Nephron progenitor cell (in vitro differentiated cells): ENCODE data around the gene CNP.

Source experiments
- DNase-seq: peaks from one replicate; pipeline ENCODE4 v3.0.0; 2021
- H3K27ac Mint-ChIP-seq: 2 replicates; pipeline ENCODE4 v1.8.0; 2021; ENCODE audit warnings: mild to moderate bottlenecking, moderate library complexity, mixed read lengths
- H3K27me3 Mint-ChIP-seq: 2 replicates; pipeline ENCODE4 v1.8.0; 2021; ENCODE audit warnings: mild to moderate bottlenecking, low read depth, mixed read lengths; ENCODE audit not compliant: poor library complexity
- H3K36me3 Mint-ChIP-seq: 2 replicates; pipeline ENCODE4 v1.8.0; 2021; ENCODE audit warnings: low read depth, mixed read lengths
- H3K4me1 Mint-ChIP-seq: 2 replicates; pipeline ENCODE4 v1.8.0; 2021; ENCODE audit warnings: mixed read lengths
- H3K4me3 Mint-ChIP-seq: 2 replicates; pipeline ENCODE4 v1.8.0; 2021; ENCODE audit warnings: mild to moderate bottlenecking, moderate library complexity, mixed read lengths
- H3K9me3 Mint-ChIP-seq: 2 replicates; pipeline ENCODE4 v1.8.0; 2021; ENCODE audit warnings: mild to moderate bottlenecking, moderate library complexity, mixed read lengths
- TF ChIP-seq, protein P1 (sequence below): fragments of 200-600 bp; sonication (generic); IDR thresholded peaks from 2 replicates; pipeline ENCODE4 v1.5.0; 2021; ENCODE audit warnings: antibody characterized with exemption

The CNP gene

DNA sequence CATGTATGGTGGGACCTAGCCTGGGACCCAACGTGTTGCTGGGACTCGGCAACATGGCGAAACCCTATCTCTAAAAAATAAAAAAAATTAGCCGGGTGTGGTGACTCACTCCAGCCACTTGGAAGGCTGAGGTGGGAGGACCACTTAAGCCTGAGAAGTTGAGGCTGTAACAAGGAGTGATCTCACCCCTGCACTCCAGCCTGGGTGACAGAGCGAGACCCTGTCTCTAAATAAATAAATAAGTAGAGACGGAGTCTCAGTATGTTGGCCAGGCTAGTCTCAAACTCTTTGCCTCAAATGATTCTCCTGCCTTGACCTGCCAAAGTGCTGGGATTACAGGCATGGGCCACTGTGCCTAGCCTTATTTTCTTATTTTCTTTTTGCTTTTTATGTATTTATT, 10.1 kb upstream of the CNP start:
- H3K36me3 Mint-ChIP-seq: peaks cover 20% of the 10 kb centered on the region
- DNase-seq: no peak
- TF ChIP-seq, protein P1, sequence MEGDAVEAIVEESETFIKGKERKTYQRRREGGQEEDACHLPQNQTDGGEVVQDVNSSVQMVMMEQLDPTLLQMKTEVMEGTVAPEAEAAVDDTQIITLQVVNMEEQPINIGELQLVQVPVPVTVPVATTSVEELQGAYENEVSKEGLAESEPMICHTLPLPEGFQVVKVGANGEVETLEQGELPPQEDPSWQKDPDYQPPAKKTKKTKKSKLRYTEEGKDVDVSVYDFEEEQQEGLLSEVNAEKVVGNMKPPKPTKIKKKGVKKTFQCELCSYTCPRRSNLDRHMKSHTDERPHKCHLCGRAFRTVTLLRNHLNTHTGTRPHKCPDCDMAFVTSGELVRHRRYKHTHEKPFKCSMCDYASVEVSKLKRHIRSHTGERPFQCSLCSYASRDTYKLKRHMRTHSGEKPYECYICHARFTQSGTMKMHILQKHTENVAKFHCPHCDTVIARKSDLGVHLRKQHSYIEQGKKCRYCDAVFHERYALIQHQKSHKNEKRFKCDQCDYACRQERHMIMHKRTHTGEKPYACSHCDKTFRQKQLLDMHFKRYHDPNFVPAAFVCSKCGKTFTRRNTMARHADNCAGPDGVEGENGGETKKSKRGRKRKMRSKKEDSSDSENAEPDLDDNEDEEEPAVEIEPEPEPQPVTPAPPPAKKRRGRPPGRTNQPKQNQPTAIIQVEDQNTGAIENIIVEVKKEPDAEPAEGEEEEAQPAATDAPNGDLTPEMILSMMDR: no peak
- H3K4me1 Mint-ChIP-seq: peaks cover 30% of the 10 kb centered on the region
- H3K9me3 Mint-ChIP-seq: no peaks in the 10 kb centered on the region
- H3K4me3 Mint-ChIP-seq: no peak overlapping the region
- peaks cover 8% of the 10 kb centered on the region for H3K27me3 Mint-ChIP-seq
- no peak overlapping the region for H3K27ac Mint-ChIP-seq

DNA sequence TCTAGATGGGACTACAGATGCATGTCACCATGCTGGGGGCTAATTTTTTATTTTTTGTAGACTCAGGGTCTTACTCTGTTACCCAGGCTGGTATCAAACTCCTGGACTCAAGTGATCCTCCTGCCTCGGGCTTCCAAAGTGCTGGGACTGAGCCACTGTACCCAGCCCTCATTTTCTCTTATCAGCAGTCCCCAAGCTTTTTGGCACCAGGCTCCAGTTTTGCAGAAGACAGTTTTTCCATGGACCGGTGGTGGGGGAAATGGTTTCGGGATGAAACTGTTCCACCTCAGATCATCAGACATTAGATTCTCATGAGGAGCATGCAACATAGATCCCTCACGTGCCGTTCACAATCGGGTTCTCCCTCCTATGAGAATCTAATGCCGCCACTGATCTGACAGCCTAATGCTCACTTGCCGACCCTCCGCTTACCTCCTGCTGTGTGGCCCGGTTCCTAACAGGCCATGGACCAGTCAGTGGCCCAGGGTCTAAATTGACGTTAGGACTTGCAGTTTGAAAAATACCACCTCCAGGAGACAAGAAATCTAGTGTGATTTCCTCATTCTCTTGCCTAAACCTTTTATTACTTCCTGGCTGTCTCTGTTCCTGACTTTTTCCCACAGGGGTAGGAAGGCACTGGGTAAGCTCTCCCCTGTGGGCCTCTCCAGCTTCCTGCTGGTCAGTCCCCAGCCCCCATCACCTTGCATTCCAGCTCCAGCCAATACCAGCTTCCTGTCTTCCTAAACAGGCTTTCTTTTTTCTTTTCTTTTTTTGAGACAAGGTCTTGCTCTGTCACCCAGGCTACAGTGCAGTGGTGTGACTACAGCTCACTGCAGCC, 9.3 kb upstream of the CNP start:
- TF ChIP-seq, protein P1: no peak
- DNase-seq: no peak
- Mint-ChIP-seq H3K9me3 (no peaks in the 10 kb centered on the region), H3K27ac (peak overlapping the region; percentile 93), H3K36me3 (peaks cover 20% of the 10 kb centered on the region), H3K4me3 (peak overlapping the region; percentile 43), H3K4me1 (peaks cover 30% of the 10 kb centered on the region), H3K27me3 (peaks cover 8% of the 10 kb centered on the region)

DNA sequence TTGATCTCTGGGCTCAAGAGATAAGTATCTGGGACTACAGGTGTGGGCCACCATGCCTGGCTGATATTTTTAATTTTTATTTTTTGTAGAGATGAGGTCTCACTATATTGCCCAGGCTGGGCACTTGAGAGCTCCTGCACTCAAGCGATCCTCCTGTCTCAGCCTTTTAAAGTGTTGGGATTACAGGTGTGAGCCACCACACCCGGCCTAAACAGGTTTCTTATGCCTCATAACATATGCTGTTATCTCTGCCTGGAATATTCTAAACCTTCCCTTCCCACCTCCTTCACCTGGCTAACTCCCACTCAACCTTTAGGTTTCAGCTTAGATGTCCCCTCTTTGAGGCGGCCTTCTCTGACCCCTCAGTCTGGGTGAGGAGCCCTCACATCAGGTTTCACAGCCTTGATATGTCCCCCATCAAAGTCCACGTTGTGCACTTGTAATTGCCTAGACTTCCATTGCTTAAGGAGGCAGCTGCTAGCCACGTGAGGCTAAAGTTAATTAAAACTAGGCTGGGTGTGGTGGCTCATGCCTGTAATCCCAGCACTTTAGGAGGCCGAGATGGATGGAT, 8.6 kb upstream of the CNP start:
- Mint-ChIP-seq H3K9me3 (no peaks in the 10 kb centered on the region), H3K27ac (peak overlapping the region; percentile 93), H3K4me1 (peaks cover 31% of the 10 kb centered on the region), H3K36me3 (peaks cover 20% of the 10 kb centered on the region), H3K27me3 (peaks cover 8% of the 10 kb centered on the region), H3K4me3 (peak overlapping the region; percentile 43)
- TF ChIP-seq, protein P1: no peak
- DNase-seq: no peak

DNA sequence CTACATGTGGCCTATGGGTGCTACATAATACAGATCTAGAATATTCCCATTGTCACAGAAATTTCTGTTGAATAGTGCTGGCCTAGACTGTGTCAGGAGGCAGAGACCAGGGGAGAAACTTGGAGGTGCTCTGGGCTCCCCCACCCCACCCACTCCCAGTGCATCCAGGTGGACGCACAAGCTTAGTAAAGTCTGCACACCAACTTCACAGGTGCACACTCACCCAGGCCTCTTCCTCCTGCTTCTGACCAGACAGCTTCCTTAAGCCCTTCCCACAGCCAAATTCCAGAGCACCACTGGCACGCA, 7.6 kb upstream of the CNP start:
- H3K27me3 Mint-ChIP-seq: peaks cover 8% of the 10 kb centered on the region
- DNase-seq: no peak
- H3K4me1 Mint-ChIP-seq: peaks cover 35% of the 10 kb centered on the region
- H3K9me3 Mint-ChIP-seq: no peaks in the 10 kb centered on the region
- H3K4me3 Mint-ChIP-seq: no peak overlapping the region
- H3K27ac Mint-ChIP-seq: peak overlapping the region; percentile 64
- TF ChIP-seq, protein P1: no peak
- peaks cover 14% of the 10 kb centered on the region for H3K36me3 Mint-ChIP-seq

DNA sequence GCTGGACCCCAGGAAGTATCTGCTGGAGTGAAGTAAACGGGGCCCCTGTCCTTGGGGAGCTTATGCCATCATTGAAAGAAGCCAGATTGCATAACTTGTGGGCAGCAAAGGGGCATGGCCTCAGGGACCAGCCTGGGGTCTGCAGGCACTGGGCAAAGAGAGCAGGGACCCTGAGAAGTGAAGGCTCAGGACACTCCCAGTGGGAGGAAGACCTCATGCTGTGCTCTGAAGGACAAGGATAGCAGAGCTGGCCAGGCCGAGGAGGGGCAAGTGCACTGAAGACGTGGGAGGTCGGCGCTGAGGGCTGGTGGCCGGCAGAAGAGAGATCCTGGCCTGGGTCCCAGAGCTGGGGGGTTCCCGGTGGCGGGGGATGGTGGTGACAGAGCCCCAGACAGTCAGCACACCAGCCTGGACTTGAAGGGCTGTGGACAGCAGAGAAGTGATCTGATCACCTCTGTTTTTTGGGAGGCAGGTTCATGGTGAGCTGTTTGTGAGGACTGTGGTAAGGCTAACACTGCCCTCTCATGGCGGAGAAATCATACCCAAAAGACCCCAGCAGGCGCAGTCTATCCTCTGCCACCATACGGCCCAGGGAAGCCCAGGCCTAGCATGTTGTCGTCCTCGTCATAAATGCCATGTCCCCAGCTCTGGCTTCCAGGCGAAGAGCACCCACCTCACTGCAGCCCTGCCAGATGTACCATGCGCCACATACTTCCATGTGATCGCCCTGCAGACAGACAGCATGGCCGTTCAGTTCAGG, 7.1 kb upstream of the CNP start:
- Mint-ChIP-seq H3K9me3 (no peaks in the 10 kb centered on the region), H3K4me1 (peaks cover 35% of the 10 kb centered on the region), H3K27ac (peak overlapping the region; percentile 64), H3K4me3 (no peak overlapping the region), H3K27me3 (peaks cover 8% of the 10 kb centered on the region), H3K36me3 (peaks cover 14% of the 10 kb centered on the region)
- TF ChIP-seq, protein P1: peak; percentile 34
- peak; percentile 40 for DNase-seq
